Subcutaneous adipose tissue (tissue), 4 donors: ENCODE measurements around the gene MCC. TPM values are rescaled to one million over a fixed set of nuclear protein-coding genes. Genes with fewer than 3 reads are reported as not detected.

Experiments used
- total RNA-seq, 4 donors: library from RNA; depleted of rRNA; stranded (reverse); fragments of >200 nt; gene quantifications; one replicate each; pipeline ENCODE4 v1.1.0, GENCODE V29; 2016
- TF ChIP-seq, protein P1 (sequence below): fragments of 450-650 bp; IDR thresholded peaks from one replicate; pipeline ENCODE4 v1.5.1; 2016; ENCODE audit warnings: low read depth, mild to moderate bottlenecking, control low read depth, antibody characterized with exemption, moderate library complexity

The MCC gene
- total RNA-seq, 4 donors from 2014 or later = 15.0 to 57.3 (median 23.7) TPM

- TF ChIP-seq, protein P1, sequence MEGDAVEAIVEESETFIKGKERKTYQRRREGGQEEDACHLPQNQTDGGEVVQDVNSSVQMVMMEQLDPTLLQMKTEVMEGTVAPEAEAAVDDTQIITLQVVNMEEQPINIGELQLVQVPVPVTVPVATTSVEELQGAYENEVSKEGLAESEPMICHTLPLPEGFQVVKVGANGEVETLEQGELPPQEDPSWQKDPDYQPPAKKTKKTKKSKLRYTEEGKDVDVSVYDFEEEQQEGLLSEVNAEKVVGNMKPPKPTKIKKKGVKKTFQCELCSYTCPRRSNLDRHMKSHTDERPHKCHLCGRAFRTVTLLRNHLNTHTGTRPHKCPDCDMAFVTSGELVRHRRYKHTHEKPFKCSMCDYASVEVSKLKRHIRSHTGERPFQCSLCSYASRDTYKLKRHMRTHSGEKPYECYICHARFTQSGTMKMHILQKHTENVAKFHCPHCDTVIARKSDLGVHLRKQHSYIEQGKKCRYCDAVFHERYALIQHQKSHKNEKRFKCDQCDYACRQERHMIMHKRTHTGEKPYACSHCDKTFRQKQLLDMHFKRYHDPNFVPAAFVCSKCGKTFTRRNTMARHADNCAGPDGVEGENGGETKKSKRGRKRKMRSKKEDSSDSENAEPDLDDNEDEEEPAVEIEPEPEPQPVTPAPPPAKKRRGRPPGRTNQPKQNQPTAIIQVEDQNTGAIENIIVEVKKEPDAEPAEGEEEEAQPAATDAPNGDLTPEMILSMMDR = no peak
Observed at GRCh38 chr5:113463032-113463431, 25.2 kb downstream of the MCC start.

GRCh38 chr5:113452941-113453340 is 35.3 kb downstream of the MCC start:
- TF ChIP-seq, protein P1 = no peak

GRCh38 chr5:113451797-113452196 is 36.5 kb downstream of the MCC start:
- TF ChIP-seq, protein P1 = no peak

GRCh38 chr5:113450929-113451328 is 37.3 kb downstream of the MCC start:
- TF ChIP-seq, protein P1 = no peak

- TF ChIP-seq, protein P1 = no peak
Observed at GRCh38 chr5:113450462-113450861, 37.8 kb downstream of the MCC start.

DNA sequence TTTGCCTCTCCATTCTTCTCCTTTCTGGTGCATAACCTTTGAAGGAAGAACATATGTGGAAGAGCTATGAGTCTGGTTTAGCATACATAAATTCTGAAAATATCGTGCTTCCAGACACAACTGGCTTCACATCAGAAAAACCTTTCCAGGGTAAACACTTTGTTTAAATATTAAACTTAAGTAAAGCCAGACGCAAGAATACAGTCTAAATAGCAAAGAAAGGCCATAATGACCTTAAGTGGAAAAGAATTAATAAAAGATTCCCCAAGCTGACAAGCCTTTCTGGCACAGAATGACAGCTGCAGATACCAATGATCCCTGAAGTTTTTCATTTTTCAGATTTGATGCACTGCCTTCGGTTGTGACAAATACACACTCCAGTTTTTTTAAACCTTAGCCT is 40.0 kb downstream of the MCC start:
- TF ChIP-seq, protein P1 = no peak

- TF ChIP-seq, protein P1 = no peak
Observed at GRCh38 chr5:113447498-113448050, 40.7 kb downstream of the MCC start.
